Measurements from ENCODE around the gene ARL6IP5. TPM values are rescaled to one million over a fixed set of nuclear protein-coding genes. Genes with fewer than 3 reads are reported as not detected.

ARL6IP5 gene
- total and polyA plus RNA-seq, 2 donors (not counting 3 experiments of a cell fraction or from before 2014, with no cell fraction given): 96.9 to 116 TPM

DNA sequence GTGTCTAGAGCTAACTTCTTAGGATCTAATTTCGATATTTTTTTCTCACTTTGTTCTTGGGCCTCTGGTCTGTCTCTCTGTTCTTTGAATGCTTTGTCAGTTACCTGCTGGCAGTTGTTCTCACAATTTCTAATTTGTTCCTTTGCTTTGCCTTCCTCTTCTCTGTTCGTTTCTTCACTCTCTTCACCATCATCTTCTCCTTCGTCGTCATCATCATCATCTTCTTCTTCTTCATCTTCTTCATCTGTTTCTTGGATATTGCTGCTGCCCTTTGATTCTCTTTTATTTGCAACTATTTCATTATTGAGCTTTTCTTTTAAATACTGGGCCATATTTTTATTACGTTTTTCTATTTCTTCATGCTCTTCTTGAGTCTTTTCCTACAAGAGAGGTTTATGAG lies 34.9 kb downstream of the ARL6IP5 start:
- H3K9me1 ChIP-seq (replicated peaks; ENCODE audit: control insufficient read depth, extremely low read depth, insufficient read depth, low read length): no peaks in the 10 kb centered on the region
- H3K4me3 ChIP-seq (replicated peaks in 1 of 3; ENCODE audit: insufficient read depth in 1 of 3, low read depth in 1 of 3, low read length in 3 of 3): no peak overlapping the region
- TF ChIP-seq, protein P1, sequence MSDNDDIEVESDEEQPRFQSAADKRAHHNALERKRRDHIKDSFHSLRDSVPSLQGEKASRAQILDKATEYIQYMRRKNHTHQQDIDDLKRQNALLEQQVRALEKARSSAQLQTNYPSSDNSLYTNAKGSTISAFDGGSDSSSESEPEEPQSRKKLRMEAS (IDR thresholded peaks at IDR 0.05; ENCODE audit: insufficient read depth, insufficient read length): no peak
- TF ChIP-seq POLR2A (IDR thresholded peaks at IDR 0.05; ENCODE audit: low read depth, low read length) (no peak), MYC (IDR thresholded peaks at IDR 0.05; ENCODE audit: low read depth, low read length) (no peak), GATA2 (IDR thresholded peaks at IDR 0.05; ENCODE audit: insufficient read depth, insufficient read length, low read depth, low read length) (no peak), FOS (IDR thresholded peaks at IDR 0.05; ENCODE audit: borderline replicate concordance, insufficient read depth, low read length) (no peak), JUN (IDR thresholded peaks at IDR 0.05; ENCODE audit: borderline replicate concordance, insufficient read depth, insufficient read length, low read depth) (no peak), EZH2 (IDR thresholded peaks at IDR 0.05; ENCODE audit: borderline replicate concordance, low read depth, low read length, severe bottlenecking) (no peak), POLR2AphosphoS5 (IDR thresholded peaks at IDR 0.05; ENCODE audit: insufficient read depth, low read depth, low read length) (no peak)
- TF ChIP-seq, protein P2, sequence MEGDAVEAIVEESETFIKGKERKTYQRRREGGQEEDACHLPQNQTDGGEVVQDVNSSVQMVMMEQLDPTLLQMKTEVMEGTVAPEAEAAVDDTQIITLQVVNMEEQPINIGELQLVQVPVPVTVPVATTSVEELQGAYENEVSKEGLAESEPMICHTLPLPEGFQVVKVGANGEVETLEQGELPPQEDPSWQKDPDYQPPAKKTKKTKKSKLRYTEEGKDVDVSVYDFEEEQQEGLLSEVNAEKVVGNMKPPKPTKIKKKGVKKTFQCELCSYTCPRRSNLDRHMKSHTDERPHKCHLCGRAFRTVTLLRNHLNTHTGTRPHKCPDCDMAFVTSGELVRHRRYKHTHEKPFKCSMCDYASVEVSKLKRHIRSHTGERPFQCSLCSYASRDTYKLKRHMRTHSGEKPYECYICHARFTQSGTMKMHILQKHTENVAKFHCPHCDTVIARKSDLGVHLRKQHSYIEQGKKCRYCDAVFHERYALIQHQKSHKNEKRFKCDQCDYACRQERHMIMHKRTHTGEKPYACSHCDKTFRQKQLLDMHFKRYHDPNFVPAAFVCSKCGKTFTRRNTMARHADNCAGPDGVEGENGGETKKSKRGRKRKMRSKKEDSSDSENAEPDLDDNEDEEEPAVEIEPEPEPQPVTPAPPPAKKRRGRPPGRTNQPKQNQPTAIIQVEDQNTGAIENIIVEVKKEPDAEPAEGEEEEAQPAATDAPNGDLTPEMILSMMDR (IDR thresholded peaks at IDR 0.05; ENCODE audit: extremely low read depth in 1 of 2, insufficient read depth in 1 of 2, low read depth in 1 of 2, low read length in 2 of 2): no peak
- no peak overlapping the region for H3K27ac ChIP-seq (ENCODE audit: insufficient read depth, low read depth, low read length)
- no peaks in the 10 kb centered on the region for H3K36me3 ChIP-seq (ENCODE audit: control insufficient read depth in 2 of 2, extremely low read depth in 1 of 2, insufficient read depth in 2 of 2, low read length in 2 of 2)
- POLR2A ChIA-PET: no interaction called here
- no peak overlapping the region for H3K4me2 ChIP-seq (ENCODE audit: insufficient read depth, low read length)
- no peaks in the 10 kb centered on the region for H4K20me1 ChIP-seq (replicated peaks; ENCODE audit: control insufficient read depth, extremely low read depth, insufficient read depth, low read length)
- FAIRE-seq (no peak), DNase-seq (ENCODE audit: low read depth, low spot score) (no peak)
- H3K9ac ChIP-seq (replicated peaks; ENCODE audit: extremely low read depth, insufficient read depth, low read length): no peak overlapping the region
- H3K9me3 ChIP-seq (replicated peaks; ENCODE audit: control insufficient read depth, insufficient read depth, low read length): no peaks in the 10 kb centered on the region
- no peaks in the 10 kb centered on the region for H3K27me3 ChIP-seq (ENCODE audit: control insufficient read depth in 2 of 2, insufficient read depth in 2 of 2, low read length in 2 of 2)
- CTCF ChIA-PET: interaction anchor here (0.6 to 5.3 kb wide), 18 partner anchors 8 to 322 kb away, joined by 3 to 65 read pairs (median 10); no protein-coding TSS in a partner anchor
- dilution Hi-C loops (cut with MboI; ENCODE audit: extremely low pct_ligation_motif_present, low sequenced_read_pairs) (no loop called here), intact Hi-C loops (cut with micrococcal nuclease) (no loop called here)
- peaks cover 20% of the 10 kb centered on the region for H3K4me1 ChIP-seq (ENCODE audit: control insufficient read depth, extremely low read depth, insufficient read depth, low read length)
- no peaks in the 10 kb centered on the region for H3K79me2 ChIP-seq (ENCODE audit: control insufficient read depth, insufficient read depth, low read length)
- no TSS peak for BruUV-seq (replicated peaks)
- H2AFZ ChIP-seq (ENCODE audit: low read depth, low read length): no peak overlapping the region
